Medulla oblongata (tissue), 1 donor: ENCODE data around the gene UPP1.

Experiments used
- DNase-seq: peaks from one replicate; pipeline ENCODE4 v3.0.0-alpha.2; 2015; ENCODE audit errors: extremely low spot score

Gene UPP1

DNA sequence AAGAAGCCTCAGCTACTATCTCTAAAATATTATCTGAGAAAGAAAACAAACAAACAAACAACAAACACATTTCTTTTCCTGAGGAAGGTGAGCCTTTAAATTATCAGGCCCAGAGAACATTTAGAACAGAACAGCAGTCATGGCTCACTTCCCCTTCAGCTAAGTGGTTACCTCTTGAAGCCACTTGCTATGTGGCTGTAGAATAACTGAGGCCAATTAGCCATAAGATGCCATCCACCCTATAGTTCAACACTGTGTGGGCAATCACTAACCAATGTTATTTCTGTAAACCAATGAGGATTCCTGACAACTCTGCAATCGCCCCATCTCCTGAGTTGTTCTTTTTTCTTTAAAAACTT lies 3.7 kb upstream of the UPP1 start:
- no peak for DNase-seq

DNA sequence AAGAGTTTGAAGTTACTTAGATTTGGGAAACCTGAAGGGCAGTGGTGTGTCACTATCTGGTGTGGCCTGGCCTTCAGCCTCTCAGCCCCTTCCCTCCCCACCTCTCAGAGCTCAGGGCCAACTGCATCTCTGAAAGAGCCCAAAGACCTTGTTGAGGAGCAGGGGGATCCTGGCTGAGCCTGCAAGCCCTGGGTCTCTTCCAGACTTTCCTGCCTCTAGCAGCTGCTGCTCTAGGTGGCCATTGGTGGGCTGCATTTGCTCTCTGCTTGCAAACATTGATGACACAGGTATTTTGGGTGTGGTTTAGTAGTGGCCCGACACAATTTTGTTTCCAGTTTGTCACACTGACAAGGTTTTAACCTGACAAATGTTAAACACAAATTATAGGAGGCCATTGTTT lies 3.1 kb upstream of the UPP1 start:
- no peak for DNase-seq

DNA sequence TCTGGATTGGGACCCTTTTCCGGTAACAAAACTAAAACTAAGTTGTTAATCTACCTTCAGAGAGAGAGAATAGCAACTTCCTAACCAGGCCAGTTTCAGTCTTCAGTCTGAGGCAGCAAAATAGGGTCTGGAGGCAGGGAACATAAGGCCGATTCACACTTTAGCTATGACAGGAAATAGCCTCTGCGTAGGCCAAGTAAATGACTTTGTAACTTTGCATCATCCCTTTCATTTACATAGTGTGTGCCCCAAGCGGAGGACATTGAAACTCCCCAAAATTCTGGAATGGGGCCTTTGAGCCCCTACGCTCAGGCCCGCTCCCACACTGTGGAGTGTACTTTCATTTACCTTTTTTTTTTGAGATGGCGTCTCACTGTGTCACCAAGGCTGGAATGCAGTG lies 1.7 kb upstream of the UPP1 start:
- no peak for DNase-seq

DNA sequence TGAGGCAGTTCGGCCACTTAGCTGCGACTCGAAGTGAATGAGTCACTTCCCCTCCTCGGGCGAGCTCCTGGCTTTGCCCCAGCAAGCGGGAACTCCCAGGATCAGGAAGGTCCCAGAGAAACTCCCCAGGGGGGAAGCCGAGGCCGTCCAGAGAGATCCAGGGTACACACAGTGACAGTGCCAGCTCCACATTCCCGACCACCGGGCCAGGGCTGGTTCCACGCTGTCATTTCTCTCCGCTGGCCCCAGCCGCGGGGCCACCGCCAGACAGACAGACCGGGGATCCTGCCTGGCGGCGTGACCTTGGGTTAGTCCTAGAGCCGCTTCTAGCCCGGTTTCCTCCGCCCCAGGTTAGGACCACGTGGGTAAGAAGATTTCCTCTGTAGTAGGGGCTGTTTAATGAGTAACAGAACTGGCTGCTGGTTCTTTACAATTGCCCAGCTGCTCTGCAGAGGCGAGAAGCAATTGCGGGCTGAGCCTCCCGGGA lies 463 bp upstream of the UPP1 start:
- DNase-seq: peak; percentile 80

DNA sequence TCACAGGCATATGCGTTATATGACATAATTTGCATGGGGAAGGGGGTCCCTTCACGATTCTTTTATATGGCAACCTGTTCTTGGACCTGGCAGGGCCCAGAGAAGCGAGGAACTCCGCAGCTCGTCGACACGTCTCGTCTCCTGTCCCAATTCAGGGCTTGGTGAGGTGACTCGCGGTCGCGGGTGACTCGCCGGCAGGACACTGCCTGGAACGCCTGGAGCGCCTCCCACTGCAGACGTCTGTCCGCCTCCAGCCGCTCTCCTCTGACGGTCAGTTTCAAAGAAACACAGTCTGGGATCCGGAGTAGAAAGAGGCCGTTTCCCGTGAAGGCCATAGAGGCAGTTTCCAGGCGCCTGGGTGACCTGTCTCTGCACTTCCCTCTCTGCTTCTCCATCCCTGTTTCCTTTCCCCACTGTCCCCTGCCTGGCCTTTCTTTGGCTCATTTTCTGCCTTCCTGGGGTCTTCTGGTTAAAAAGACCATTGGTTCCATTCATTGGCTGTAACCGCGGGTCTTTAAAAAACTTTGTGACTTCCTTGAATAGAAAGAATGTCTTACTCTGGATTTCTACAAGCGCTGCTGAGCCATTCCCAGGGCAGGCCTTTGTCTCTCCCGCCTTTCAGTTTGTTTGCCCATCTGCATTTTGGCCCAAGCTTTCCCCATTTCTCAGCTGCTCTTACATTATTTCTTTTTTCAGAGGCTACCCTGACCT lies 1.2 kb downstream of the UPP1 start:
- peak; percentile 14 for DNase-seq

DNA sequence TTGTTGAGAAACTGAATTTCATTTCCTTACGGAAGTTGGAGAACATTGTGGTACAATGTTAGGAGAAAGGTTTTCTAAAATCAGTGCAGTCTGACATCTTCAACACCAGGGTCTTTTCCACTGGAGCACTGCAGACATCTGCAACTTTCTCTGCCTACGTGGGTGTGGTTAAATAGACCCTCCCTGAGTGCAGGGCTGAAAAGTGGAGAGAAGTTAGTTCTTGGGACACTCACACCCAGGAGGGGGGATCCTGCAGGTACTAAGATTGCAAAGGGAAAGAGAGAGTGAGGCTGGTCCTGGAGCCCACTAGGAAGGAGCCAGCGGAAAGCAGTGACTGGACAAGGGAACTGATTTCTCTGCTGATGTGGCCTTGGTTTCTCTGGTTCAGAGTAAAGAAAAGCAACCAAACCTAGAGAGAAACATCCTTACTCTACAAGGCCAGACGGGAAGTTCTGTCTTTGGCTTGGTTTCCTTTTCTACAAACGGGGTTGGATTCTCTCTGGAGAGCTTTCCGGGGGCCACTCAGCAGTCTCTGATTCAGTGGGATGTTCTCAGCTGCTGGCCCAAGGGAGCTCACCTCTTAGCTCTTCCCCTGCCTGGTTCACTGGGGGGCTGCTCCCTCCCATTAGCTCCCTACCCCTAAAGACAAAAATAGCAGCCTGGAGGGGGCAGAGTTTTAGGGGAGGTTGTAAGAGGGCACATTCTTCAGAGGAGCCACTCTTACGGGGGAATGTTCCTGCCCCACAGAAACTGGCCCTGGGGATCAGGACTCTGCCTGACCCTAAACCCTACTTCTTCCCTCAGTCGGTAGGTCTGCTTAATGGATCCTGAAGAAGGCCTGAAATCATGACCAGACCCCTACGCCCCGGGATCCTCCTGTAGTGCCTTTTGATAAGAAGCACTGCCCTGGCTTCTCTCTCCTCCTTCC lies 2.7 kb downstream of the UPP1 start:
- DNase-seq: no peak

DNA sequence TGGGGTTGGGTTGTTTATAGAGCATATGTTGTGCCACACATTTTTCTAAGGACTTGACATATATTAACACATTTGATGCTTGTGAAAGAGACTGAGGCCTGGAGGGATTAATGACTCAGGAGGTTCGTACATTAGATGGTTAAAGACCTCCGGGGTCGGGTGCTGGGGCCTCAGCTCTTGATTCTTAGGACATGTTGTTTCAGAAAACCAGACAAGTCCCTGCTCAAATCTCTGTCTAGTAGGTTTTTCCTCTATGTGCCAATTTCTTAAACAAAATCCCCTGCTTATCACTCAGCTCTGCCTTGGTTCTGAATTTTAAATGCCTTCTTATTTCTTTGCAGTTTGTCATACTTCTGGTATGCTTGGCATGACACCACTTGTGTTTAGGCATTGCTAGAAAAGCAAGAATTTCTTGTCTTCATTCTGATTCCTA lies 5.8 kb downstream of the UPP1 start:
- no peak for DNase-seq

DNA sequence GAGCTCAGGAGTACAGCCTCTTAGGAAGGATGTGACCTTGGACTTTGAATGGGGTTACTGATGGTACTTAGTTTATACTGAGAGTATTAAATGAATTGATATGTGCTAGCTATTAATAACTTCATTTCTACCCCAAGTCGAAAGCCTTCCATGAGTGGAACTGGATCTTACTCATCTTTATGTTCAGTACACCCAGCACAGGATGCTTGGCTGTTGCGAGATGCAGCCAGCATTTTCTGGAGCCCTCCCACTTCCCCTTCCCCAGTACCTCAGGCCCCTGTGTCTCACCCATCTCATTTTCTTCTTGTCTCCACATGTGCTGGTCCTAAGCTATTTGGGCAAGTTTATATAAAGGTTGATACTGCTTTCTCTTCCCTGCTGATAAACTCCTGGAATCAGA lies 7.2 kb downstream of the UPP1 start:
- DNase-seq: no peak

DNA sequence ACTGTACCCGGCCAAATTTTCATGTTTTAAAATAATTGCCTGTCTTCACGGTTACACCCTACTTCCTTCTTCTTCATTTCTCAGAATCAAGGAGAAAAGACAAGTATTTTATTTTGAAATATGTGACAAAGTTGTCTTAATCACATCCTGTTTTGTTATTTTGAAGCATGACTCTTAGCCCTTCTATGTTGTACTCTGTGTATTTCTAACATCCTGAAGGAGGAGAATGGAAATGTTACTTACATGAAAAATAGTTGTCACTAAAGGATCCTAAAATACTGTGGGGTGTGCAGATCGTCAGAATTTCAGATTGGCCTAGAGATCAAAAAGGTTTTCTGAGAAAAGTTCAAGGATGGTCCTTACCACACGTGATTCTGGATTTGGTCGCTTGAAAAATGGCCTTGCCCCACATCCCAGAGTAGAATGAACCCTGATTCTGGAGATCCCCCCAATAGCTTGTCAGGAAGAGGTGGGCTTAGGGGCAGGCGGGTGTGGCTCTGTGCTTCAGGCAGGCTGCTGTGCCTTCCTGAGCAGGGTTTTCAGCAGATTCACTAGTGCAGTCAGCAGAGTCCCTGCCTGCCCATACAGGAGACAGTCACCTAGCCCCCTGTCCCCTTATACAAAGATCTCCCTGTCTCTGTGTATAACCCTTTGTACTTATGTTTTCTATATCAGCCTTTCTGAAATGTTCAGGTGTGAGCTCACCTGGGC lies 8.6 kb downstream of the UPP1 start:
- no peak for DNase-seq

DNA sequence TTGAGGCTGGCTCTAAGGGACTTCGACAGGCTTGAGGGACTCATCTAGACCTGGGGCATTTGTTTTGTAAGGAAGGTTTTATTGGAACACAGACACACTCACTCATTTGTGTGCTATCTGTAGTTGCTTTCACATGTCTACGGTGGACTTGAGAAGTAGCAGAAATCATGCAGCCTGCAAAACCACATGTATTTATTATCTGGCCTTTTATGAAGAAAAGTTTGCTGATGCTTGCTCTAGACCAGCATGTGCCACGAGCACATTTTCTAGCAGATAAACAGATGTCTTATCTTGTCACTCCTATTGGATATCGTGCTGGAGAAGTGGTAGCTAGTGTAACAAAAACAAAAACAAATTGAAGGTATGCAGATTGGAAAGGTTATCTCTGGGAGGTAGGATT lies 9.8 kb downstream of the UPP1 start:
- DNase-seq: no peak

DNA sequence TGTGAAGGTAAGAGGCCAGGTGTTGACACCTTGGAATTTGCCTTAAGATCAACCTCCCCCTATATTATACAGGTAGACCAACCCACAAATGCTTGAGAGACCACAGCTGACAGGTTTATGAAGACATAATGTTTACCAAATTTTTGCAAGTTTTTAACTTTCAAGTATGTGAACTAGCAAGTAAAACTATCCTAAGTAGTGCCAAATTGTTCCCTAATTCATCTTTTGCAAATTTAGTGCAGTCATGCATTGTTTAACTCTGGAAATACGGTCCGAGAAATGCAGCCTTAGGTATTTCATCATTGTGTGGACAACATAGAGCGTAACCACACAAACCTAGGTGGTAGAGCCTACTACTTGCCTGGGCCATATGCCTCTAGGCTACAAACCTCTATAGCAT lies 10.7 kb downstream of the UPP1 start:
- no peak for DNase-seq

DNA sequence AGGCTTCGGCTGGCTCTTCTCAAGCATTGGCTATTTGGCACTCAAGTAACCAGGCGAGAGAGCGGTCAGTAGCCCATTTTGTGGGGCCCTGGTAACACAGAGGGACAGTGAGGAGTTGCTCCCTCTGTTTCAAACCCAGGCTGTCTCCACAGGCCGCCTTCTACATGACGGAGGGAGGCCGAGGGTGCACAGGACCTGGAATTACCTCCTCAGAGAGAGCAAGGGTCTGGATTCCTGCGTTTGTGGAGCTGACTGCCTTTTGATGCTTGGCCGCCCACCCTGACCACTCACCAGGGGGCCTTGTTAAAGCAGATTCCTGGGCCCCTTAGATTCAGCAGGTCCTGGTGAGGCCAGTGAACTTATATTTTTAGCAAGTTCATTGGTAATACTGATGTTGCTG lies 12.3 kb downstream of the UPP1 start:
- no peak for DNase-seq

DNA sequence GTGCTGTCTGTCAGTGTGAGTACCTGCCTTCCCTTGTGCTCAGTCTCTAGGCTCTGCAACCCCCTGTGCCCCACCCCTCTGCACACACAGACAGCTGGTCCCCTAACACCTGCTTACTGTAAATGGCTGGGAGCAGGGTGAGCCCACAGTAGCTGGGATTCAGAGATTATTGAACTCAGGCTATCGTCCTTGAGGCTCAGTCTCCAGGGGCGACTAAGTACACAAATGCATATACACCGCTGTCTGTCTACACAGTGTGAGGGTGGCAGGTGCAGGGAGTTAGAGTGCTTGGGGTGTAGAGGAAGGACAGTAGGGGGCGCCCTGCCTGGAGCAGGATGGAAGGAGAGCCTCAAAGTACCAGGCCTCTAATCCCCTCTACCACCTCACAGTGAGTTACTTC lies 12.9 kb downstream of the UPP1 start:
- no peak for DNase-seq

DNA sequence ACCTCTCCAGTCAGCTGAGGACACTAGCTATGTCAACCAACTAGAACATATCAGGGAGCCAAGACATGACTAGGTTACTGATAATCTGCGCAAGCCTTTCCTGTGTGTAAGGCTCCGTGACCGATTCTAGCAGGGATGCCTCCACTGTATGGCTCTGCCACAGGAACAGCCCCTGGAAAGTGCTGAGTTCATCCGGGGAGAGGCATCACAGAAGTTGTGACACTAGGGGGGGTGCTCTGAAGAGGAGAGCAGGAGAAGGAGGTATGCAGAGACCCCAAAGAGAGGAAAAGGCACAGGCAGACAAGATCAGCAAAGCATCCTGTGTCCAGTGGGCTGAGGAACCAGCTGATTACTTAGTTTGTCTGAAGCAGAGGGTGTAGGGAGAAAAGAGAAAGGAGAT lies 13.5 kb downstream of the UPP1 start:
- DNase-seq: no peak

DNA sequence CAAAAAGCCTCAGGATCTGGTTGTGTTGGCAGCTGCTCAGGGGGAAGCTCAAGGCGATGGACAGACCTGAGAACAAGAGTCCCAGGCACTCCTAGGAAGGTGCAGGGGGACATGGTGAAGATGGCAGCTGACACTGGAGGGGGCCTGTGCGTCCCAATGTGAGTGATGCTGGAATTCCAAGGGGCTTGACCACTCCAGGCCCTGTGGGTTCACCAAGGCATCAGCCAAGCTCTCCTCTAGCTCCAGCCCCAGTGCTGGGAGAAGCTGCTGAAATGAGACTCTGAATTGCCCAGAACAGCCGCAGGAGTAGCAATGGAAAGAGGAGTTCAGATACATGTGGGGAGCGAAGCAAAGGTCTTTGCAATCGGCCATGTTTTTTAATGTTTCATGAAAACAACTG lies 16.0 kb downstream of the UPP1 start:
- no peak for DNase-seq

DNA sequence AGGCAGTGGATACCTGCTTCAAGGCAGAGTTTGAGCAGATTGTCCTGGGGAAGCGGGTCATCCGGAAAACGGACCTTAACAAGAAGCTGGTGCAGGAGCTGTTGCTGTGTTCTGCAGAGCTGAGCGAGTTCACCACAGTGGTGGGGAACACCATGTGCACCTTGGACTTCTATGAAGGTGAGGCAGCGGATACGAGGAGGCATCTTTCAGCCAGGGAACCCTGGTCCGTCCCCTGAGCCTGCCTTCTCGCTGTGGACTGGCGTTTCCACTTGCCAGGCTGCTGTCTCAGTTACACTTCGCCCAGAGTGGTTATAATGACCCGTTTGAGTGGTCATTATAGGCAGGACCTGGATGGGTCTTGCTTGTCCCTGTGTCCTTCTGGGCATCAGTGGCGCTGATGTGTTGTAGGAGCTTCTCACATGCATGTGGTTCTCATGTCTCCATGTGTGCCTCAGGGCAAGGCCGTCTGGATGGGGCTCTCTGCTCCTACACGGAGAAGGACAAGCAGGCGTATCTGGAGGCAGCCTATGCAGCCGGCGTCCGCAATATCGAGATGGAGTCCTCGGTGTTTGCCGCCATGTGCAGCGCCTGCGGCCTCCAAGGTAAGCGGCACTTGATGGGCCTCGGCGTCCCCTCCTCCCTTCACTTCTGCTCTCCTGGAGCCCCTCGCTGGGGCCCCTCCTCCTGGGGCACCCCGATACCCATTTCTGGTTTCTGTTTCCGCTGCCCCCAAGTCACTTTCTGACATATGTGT lies 18.0 kb downstream of the UPP1 start:
- DNase-seq: no peak

DNA sequence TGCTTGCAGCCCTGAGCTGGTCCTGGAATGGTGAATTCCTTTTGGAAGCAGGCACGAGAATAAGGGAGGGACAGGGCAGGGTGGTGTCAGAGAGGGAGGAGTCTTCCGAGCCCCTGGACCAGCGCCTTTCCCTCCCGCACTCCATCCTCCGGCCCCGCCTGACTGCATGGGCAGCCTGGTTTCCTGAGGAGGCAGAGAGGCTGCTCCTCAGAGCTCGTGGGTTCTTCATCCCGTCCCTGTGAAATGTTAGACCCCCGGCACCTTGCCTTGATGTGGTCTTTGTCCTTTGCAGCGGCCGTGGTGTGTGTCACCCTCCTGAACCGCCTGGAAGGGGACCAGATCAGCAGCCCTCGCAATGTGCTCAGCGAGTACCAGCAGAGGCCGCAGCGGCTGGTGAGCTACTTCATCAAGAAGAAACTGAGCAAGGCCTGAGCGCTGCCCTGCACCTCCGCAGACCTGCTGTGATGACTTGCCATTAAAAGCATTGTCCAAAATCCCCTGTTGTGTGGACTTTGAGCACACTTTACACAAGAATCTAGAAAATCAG lies 18.9 kb downstream of the UPP1 start:
- DNase-seq: no peak

DNA sequence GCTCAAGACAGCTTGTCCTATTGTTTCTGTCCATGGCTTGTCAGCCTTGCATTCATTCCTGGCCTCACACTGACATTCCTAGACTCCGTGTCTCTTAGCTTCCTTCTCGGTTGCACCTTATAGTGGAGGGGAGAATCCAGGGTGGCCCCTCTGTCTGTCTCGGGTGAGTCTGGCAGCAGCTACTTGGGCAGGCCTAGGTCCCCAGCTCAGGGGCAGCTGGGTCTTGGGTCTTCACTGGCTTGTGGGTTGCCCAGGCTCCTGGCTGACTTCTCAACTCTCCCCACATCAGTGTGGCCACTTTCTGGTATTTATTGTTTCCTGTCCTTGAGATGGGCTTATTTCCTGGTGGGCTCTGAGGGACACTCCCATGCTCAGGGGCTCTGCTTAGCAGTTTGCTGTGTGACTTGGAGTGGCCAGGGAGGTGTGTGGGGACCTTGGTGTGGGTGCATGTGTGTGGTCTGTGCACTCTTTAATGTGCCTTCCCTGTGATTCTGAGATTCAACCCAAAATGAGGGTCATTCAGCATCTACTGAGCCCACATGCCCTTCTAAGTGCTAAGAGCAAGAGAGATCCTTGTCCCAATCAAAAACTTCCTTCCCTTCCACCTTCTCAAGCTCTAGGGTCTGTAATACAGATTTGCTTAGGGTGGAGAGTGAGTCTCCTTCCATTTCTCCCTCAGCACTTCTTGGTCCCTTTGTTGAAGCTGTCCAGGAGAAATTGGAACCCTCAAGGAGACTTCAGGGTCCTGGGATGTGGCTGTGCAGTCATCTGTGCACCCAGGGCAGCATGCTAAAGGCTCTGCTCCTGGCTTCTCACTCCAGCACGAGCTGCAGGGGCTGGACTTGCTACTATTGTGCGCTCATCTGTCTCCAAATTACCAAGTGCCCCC lies 20.1 kb downstream of the UPP1 start:
- DNase-seq: no peak

DNA sequence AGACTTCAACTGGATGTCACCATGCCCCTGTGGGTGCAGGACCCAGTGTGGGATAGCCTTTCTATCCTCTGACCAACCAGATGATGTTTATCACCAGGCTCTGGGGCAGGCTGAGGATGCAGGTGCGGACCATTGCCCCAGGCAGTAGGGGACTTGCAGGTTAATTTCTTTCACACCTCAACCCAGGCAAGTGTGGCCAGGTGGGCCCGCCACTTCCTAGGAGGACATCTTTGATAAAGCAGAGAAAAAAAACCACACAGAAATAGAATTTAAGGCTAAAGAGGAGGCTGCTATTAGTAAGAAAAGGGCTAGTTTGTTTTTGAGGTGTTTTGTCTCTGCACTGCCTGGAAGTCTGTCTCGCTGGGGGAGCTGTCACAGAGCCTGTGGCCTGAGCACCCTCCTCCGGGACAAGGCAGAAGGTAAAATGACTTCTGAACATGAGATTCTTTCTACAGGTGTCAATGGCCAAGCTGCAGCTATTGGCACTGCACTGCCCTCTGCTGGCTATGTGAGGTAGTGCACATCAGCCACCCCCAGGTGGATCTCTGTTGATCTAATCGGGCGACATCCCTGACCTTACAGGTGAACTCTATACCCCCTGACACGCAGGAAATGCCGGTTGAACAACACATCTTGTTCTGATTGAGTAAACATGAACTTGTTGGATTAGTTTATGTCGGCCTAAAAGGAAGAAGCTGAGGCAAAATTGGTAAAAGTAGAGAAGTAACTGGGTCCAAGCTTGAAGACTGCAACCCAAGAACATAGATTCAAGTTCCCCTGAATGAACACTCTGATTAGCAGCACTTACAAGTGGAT lies 21.0 kb downstream of the UPP1 start:
- peak; percentile 73 for DNase-seq

DNA sequence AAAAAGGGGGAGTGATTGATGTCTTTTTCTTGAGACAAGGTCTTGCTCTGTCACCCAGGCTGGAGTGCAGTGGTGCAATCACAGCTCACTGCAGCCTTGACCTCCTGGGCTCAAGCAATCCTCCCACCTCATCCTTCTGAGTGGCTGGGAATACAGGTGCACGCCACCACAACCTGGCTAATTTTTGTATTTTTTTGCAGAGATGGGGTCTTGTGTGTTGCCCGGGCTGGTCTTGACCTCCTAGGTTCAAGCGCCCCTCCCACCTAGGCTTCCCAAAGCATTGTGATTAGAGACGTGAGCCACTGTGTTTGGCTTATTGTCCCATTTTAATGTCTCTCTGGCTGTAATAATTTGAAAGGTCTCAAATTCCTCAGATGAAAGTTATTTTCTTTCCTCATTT lies 21.8 kb downstream of the UPP1 start:
- no peak for DNase-seq
